Neural progenitor cell (in vitro differentiated cells): Measurements from ENCODE around the gene GPR6.

Experiments
- CTCF ChIP-seq: fragments of 200-600 bp; sonication (generic); IDR thresholded peaks from 2 replicates; pipeline ENCODE4 v1.5.1; 2017; ENCODE audit warnings: antibody characterized with exemption, mild to moderate bottlenecking
- EZH2 ChIP-seq: fragments of 200-600 bp; sonication (generic); IDR thresholded peaks from 2 replicates; pipeline ENCODE4 v1.6.1; 2017; ENCODE audit warnings: antibody characterized with exemption, mild to moderate bottlenecking, moderate library complexity

DNA sequence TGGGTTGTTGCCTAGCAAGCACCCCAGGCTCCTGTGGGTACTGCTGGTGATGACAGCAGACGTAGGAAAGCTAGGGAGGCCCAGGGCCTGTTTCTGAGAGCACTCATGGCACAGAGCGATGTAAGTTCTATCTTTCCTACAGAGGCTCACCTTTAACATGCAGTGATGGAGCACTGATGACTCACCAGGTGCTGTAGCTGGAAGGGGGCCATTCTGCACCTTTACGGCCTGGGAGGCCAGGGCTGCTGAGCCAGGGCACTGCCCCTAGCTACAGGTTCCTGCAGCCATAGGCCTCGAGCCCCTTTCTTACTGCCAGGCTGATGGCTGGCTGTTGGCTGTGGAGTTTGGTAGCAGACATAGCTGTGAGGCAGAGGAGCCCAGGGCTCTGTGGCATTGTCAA lies 31.1 kb upstream of the GPR6 start:
- TF ChIP-seq CTCF = no peak
- TF ChIP-seq EZH2 = no peak
